ENCODE data around the gene SMR3A. TPM values are rescaled to one million over a fixed set of nuclear protein-coding genes. Genes with fewer than 3 reads are reported as not detected.

Gene SMR3A
- total RNA-seq, 1 donor from 2014 or later = not detected

DNA sequence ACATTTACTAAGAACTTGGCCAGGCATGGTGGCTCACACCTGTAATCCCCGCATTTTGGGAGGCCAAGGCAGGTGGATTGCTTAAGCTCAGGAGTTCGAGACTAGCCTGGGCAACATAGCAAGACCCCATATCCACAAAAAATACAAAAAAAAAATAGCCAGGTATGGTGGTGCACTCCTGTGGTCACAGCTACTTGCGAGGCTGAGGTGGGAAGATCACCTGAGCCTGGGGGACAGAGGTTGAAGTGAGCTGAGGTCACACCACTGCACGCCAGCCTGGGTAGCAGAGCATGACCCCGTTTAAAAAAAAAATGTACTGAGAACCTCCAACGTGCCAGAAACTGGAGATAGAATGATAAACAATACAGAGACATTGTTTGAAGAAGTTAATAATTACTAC is 45.2 kb downstream of the SMR3A start:
- no peaks in the 10 kb centered on the region for H3K27me3 ChIP-seq
- H3K36me3 ChIP-seq = no peaks in the 10 kb centered on the region
- no peak for DNase-seq (ENCODE audit: extremely low spot score in 2 of 2)
- H3K27ac ChIP-seq = no peak overlapping the region
- intact Hi-C loops (cut with DNase I) = no loop called here
- H3K4me3 ChIP-seq = no peak overlapping the region
- H3K9me3 ChIP-seq = no peaks in the 10 kb centered on the region
- H3K4me1 ChIP-seq = no peaks in the 10 kb centered on the region
- no peak for TF ChIP-seq POLR2A (IDR thresholded peaks at IDR 0.05)
- TF ChIP-seq, protein P1, sequence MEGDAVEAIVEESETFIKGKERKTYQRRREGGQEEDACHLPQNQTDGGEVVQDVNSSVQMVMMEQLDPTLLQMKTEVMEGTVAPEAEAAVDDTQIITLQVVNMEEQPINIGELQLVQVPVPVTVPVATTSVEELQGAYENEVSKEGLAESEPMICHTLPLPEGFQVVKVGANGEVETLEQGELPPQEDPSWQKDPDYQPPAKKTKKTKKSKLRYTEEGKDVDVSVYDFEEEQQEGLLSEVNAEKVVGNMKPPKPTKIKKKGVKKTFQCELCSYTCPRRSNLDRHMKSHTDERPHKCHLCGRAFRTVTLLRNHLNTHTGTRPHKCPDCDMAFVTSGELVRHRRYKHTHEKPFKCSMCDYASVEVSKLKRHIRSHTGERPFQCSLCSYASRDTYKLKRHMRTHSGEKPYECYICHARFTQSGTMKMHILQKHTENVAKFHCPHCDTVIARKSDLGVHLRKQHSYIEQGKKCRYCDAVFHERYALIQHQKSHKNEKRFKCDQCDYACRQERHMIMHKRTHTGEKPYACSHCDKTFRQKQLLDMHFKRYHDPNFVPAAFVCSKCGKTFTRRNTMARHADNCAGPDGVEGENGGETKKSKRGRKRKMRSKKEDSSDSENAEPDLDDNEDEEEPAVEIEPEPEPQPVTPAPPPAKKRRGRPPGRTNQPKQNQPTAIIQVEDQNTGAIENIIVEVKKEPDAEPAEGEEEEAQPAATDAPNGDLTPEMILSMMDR (IDR thresholded peaks at IDR 0.05) = no peak
- no peak for TF ChIP-seq POLR2AphosphoS5 (IDR thresholded peaks at IDR 0.05; ENCODE audit: insufficient read depth in 1 of 2, low read depth in 1 of 2)

Other genes with a start within 250 kb of the SMR3A start
- gene PRR27, start 206.5 kb upstream of the SMR3A start, total RNA-seq = not detected
- not detected for gene ODAM, start 165.0 kb upstream of the SMR3A start, total RNA-seq
- gene FDCSP, start 134.6 kb upstream of the SMR3A start, total RNA-seq = not detected
- gene CSN3, start 118.2 kb upstream of the SMR3A start, total RNA-seq = not detected
- gene CABS1, start 25.8 kb upstream of the SMR3A start, total RNA-seq = not detected
- gene SMR3B, start 22.4 kb downstream of the SMR3A start, total RNA-seq = not detected
- not detected for gene OPRPN, start 37.2 kb downstream of the SMR3A start, total RNA-seq
- gene MUC7, start 111.4 kb downstream of the SMR3A start, total RNA-seq = not detected
- gene AMTN, start 157.8 kb downstream of the SMR3A start, total RNA-seq = not detected
- not detected for gene AMBN, start 231.5 kb downstream of the SMR3A start, total RNA-seq

Data from vagina (tissue), 2 donors.